Tibial artery (tissue), 4 donors: ENCODE data around the gene NLGN2.

Source experiments
- DNase-seq, 2 donors: peaks; one replicate each; pipeline ENCODE4 v3.0.0-alpha.2; 2019
- H3K27ac ChIP-seq, 2 donors: fragments of 200-600 bp; sonication (generic) in 1 of 2; 1 replicate in 1 of 2; 2 replicates in 1 of 2; pipeline ENCODE4 v1.5.1; 2018 to 2019; ENCODE audit warnings: mild to moderate bottlenecking in 1 of 2
- H3K27me3 ChIP-seq, 2 donors: fragments of 200-600 bp; sonication (generic) in 1 of 2; one replicate each; pipeline versions ENCODE4 v1.5.1 to v1.6.0; 2016 to 2019
- H3K36me3 ChIP-seq, 3 donors: fragments of 200-600 bp; sonication (generic) in 2 of 3; one replicate each; pipeline ENCODE4 v1.5.1; 2016 to 2019; ENCODE audit warnings: mild to moderate bottlenecking in 2 of 3
- H3K4me1 ChIP-seq, 4 donors: fragments of 200-600 bp; sonication (generic) in 2 of 4; 1 replicate in 3 of 4; 2 replicates in 1 of 4; pipeline ENCODE4 v1.5.1; 2016 to 2019
- H3K4me3 ChIP-seq, 2 donors: fragments of 200-600 bp; sonication (generic) in 1 of 2; 1 replicate in 1 of 2; 2 replicates in 1 of 2; pipeline ENCODE4 v1.5.1; 2018 to 2019; ENCODE audit warnings: mild to moderate bottlenecking in 2 of 2
- H3K9me3 ChIP-seq, 3 donors: fragments of 200-600 bp; sonication (generic) in 1 of 3; one replicate each; pipeline ENCODE4 v1.5.1; 2016 to 2019
- CTCF ChIP-seq, 2 experiments: fragments of 200-600 bp in 1 of 2; fragments of 450-650 bp in 1 of 2; IDR thresholded peaks; one replicate each; pipeline ENCODE4 v1.5.1; 2017 to 2019; ENCODE audit warnings: antibody characterized with exemption in 2 of 2, mild to moderate bottlenecking in 1 of 2, moderate library complexity in 1 of 2
- intact Hi-C: fragments of 100-400 bp; cut with DNase I; formaldehyde crosslinking; loops from one replicate; pipeline ENCODE4 v1.15.0; 2023; ENCODE audit warnings: low total_unique reads

NLGN2 gene

GRCh38 chr17:7436556-7437368, 29.1 kb downstream of the NLGN2 start:
- peaks cover 0 to 60% (median 48%) of the 10 kb centered on the region in 4 donors for H3K4me1 ChIP-seq
- peak overlapping the region; percentile 59 to 61 for H3K27ac ChIP-seq
- TF ChIP-seq CTCF (IDR thresholded peaks at IDR 0.05) = peak; percentile 86 to 88
- intact Hi-C loops = loop anchor here (5.0 kb wide), 3 partner anchors 41 to 126 kb away; partner anchors contain the start of genes KCTD11, SENP3 and ZBTB4
- peaks cover 3 to 45% of the 10 kb centered on the region in 2 donors for H3K27me3 ChIP-seq
- H3K36me3 ChIP-seq = no peaks in the 10 kb centered on the region
- peak overlapping the region; percentile 55 to 71 for H3K4me3 ChIP-seq
- peak; percentile 58 to 88 for DNase-seq
- no peaks in the 10 kb centered on the region for H3K9me3 ChIP-seq

GRCh38 chr17:7437369-7437863, 29.8 kb downstream of the NLGN2 start:
- H3K27me3 ChIP-seq = peaks cover 3 to 45% of the 10 kb centered on the region in 2 donors
- H3K27ac ChIP-seq = no peak overlapping the region
- H3K4me1 ChIP-seq = peaks cover 0 to 60% (median 48%) of the 10 kb centered on the region in 4 donors
- peak overlapping the region; percentile 55 to 71 for H3K4me3 ChIP-seq
- intact Hi-C loops = loop anchor here (5.0 kb wide), 3 partner anchors 40 to 125 kb away; partner anchors contain the start of genes KCTD11, SENP3 and ZBTB4
- no peak for DNase-seq
- no peaks in the 10 kb centered on the region for H3K36me3 ChIP-seq
- TF ChIP-seq CTCF (IDR thresholded peaks at IDR 0.05) = no peak
- H3K9me3 ChIP-seq = no peaks in the 10 kb centered on the region

- DNase-seq = peak; percentile 64 to 79
- H3K4me3 ChIP-seq = peak overlapping the region; percentile 11 to 71
- H3K36me3 ChIP-seq = no peaks in the 10 kb centered on the region
- H3K27ac ChIP-seq = no peak overlapping the region
- no peak for TF ChIP-seq CTCF (IDR thresholded peaks at IDR 0.05)
- intact Hi-C loops = loop anchor here (5.0 kb wide), 3 partner anchors 39 to 124 kb away; partner anchors contain the start of genes KCTD11, SENP3 and ZBTB4
- peaks cover 0 to 60% (median 48%) of the 10 kb centered on the region in 4 donors for H3K4me1 ChIP-seq
- peaks cover 3 to 45% of the 10 kb centered on the region in 2 donors for H3K27me3 ChIP-seq
- no peaks in the 10 kb centered on the region for H3K9me3 ChIP-seq
Measured at GRCh38 chr17:7437950-7438614, 30.4 kb downstream of the NLGN2 start.

GRCh38 chr17:7438656-7439460, 31.2 kb downstream of the NLGN2 start:
- H3K4me1 ChIP-seq = peaks cover 0 to 60% (median 48%) of the 10 kb centered on the region in 4 donors
- no peaks in the 10 kb centered on the region for H3K36me3 ChIP-seq
- H3K27me3 ChIP-seq = peaks cover 3 to 45% of the 10 kb centered on the region in 2 donors
- intact Hi-C loops = loop anchor here (5.0 kb wide), 3 partner anchors 38 to 123 kb away; partner anchors contain the start of genes KCTD11, SENP3 and ZBTB4
- peak overlapping the region in 1 of 2 donors; percentile 71 for H3K4me3 ChIP-seq
- no peaks in the 10 kb centered on the region for H3K9me3 ChIP-seq
- no peak for TF ChIP-seq CTCF (IDR thresholded peaks at IDR 0.05)
- DNase-seq = no peak
- no peak overlapping the region for H3K27ac ChIP-seq
